ENCODE data around the gene HOXA9. TPM values are rescaled to one million over a fixed set of nuclear protein-coding genes. Genes with fewer than 3 reads are reported as not detected.

The HOXA9 gene
- polyA plus RNA-seq, 2 of the 4 experiments (the other 2 are of a cell fraction) = 1.4 TPM

- TF ChIP-seq RFX5 (IDR thresholded peaks at IDR 0.05) (no peak), CBX2 (IDR thresholded peaks at IDR 0.05; ENCODE audit: borderline replicate concordance, low read depth) (no peak), KDM1A (IDR thresholded peaks at IDR 0.05; ENCODE audit: low read depth) (no peak), HMGXB4 (CRISPR knock-in tag; IDR thresholded peaks at IDR 0.05; ENCODE audit: borderline replicate concordance) (no peak), ZFP36 (IDR thresholded peaks at IDR 0.05; ENCODE audit: borderline replicate concordance, partially characterized antibody) (no peak), CTCF (IDR thresholded peaks at IDR 0.05) (no peak), EP300 (IDR thresholded peaks at IDR 0.05) (no peak), FOSL2 (IDR thresholded peaks at IDR 0.05) (no peak), FOSL2 (CRISPR knock-in tag; IDR thresholded peaks at IDR 0.05) (no peak), RCOR1 (IDR thresholded peaks at IDR 0.05; ENCODE audit: low read depth, low read length) (no peak), RAD21 (conservative IDR thresholded peaks at IDR 0.05 in 1 of 2, IDR thresholded peaks at IDR 0.05 in 1 of 2) (no peak), NR3C1 (IDR thresholded peaks at IDR 0.05) (no peak), SMC3 (IDR thresholded peaks at IDR 0.05) (no peak), HOXB5 (CRISPR knock-in tag; IDR thresholded peaks at IDR 0.05) (no peak), NPAS2 (CRISPR knock-in tag; IDR thresholded peaks at IDR 0.05; ENCODE audit: borderline replicate concordance) (no peak), FOXS1 (CRISPR knock-in tag; IDR thresholded peaks at IDR 0.05) (no peak), POLR2A (IDR thresholded peaks at IDR 0.05; ENCODE audit: low read length) (no peak), RARB (CRISPR knock-in tag; IDR thresholded peaks at IDR 0.05) (no peak)
- TF ChIP-seq, protein P1, sequence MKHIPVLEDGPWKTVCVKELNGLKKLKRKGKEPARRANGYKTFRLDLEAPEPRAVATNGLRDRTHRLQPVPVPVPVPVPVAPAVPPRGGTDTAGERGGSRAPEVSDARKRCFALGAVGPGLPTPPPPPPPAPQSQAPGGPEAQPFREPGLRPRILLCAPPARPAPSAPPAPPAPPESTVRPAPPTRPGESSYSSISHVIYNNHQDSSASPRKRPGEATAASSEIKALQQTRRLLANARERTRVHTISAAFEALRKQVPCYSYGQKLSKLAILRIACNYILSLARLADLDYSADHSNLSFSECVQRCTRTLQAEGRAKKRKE (CRISPR knock-in tag; IDR thresholded peaks at IDR 0.05; ENCODE audit: low read depth) = no peak
- TF ChIP-seq, protein P2, sequence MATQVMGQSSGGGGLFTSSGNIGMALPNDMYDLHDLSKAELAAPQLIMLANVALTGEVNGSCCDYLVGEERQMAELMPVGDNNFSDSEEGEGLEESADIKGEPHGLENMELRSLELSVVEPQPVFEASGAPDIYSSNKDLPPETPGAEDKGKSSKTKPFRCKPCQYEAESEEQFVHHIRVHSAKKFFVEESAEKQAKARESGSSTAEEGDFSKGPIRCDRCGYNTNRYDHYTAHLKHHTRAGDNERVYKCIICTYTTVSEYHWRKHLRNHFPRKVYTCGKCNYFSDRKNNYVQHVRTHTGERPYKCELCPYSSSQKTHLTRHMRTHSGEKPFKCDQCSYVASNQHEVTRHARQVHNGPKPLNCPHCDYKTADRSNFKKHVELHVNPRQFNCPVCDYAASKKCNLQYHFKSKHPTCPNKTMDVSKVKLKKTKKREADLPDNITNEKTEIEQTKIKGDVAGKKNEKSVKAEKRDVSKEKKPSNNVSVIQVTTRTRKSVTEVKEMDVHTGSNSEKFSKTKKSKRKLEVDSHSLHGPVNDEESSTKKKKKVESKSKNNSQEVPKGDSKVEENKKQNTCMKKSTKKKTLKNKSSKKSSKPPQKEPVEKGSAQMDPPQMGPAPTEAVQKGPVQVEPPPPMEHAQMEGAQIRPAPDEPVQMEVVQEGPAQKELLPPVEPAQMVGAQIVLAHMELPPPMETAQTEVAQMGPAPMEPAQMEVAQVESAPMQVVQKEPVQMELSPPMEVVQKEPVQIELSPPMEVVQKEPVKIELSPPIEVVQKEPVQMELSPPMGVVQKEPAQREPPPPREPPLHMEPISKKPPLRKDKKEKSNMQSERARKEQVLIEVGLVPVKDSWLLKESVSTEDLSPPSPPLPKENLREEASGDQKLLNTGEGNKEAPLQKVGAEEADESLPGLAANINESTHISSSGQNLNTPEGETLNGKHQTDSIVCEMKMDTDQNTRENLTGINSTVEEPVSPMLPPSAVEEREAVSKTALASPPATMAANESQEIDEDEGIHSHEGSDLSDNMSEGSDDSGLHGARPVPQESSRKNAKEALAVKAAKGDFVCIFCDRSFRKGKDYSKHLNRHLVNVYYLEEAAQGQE (IDR thresholded peaks at IDR 0.05) = no peak
- POLR2A ChIA-PET = no interaction called here
- FAIRE-seq (no peak), DNase-seq (ENCODE audit: low read depth in 1 of 2, low spot score in 1 of 2) (no peak), ATAC-seq (no peak)
- CTCF ChIA-PET = interaction anchor here (0.7 to 2.2 kb wide), 4 partner anchors 11 to 487 kb away, joined by 3 to 10 read pairs (median 4); partner anchors contain the start of gene HOXA5
- Histone ChIP-seq H3K4me3 (peak overlapping the region; percentile 51), H3K9me3 (no peaks in the 10 kb centered on the region), H3K4me2 (peak overlapping the region; percentile 73), H3K4me1 (0 out of 3 replicates have a peak, but pooled peaks cover 3% of the 10 kb centered on the region), H3K27ac (peak overlapping the region; percentile 74 to 85; a peak in 5 of 6 replicates)
- WGBS (ENCODE audit: missing lambda C conversion rate) = 91% methylated on average over 48 of the region's 48 CpGs
Measured at GRCh38 chr7:27154901-27155815, 10.2 kb downstream of the HOXA9 start.

Measured in A549 (cell line).